Measurements from ENCODE around the gene ADSS1.

- no peak for TF ChIP-seq ZNF274 (IDR thresholded peaks at IDR 0.05; ENCODE audit: low read depth, low read length)
- TF ChIP-seq ATF3 (IDR thresholded peaks at IDR 0.05) = no peak
These were observed 31.6 kb downstream of the ADSS1 start for GRCh38 chr14:104755621-104756020.
